Fibroblast of the aortic adventitia (primary cell): ENCODE results near the gene DSTYK. TPM values are rescaled to one million over a fixed set of nuclear protein-coding genes. Genes with fewer than 3 reads are reported as not detected.

Source experiments
- DNase-seq: peaks from one replicate; pipeline ENCODE4 v3.0.0-alpha.2; 2010; ENCODE audit warnings: low read depth
- H3K4me3 ChIP-seq: 2 replicates; pipeline ENCODE4 v1.5.1; 2011; ENCODE audit warnings: low read depth, mild to moderate bottlenecking, control low read depth, low read length, moderate library complexity
- CTCF ChIP-seq: IDR thresholded peaks from 2 replicates; pipeline ENCODE4 v1.5.1; 2011; ENCODE audit warnings: mild to moderate bottlenecking, low read length, control low read depth, inconsistent platforms; ENCODE audit not compliant: insufficient read depth
- total RNA-seq: library from RNA; depleted of rRNA; stranded (reverse); fragments of >200 nt; gene quantifications from 2 replicates; pipeline ENCODE4 v1.2.3, GENCODE V29; 2012; ENCODE audit warnings: low replicate concordance

DSTYK gene
- total RNA-seq, 1 donor: 16.1 TPM

GRCh38 chr1:205098242-205098641, 113.3 kb downstream of the DSTYK start:
- no peak for TF ChIP-seq CTCF
- no peak for DNase-seq

GRCh38 chr1:205095422-205095821, 116.1 kb downstream of the DSTYK start:
- no peak for TF ChIP-seq CTCF
- DNase-seq: no peak
- no peak overlapping the region for H3K4me3 ChIP-seq

More at GRCh38 chr1:205098242-205098641, 113.3 kb downstream of the DSTYK start:
- no peak overlapping the region for H3K4me3 ChIP-seq

Other genes with a start within 250 kb of the DSTYK start
- not detected in 2 replicates for gene CNTN2, start 168.5 kb downstream of the DSTYK start, total RNA-seq
- 1.5 and 2.0 TPM in 2 replicates for gene TMEM81, start 127.2 kb downstream of the DSTYK start, total RNA-seq
- 10.1 and 24.2 TPM in 2 replicates for gene RBBP5, start 89.7 kb downstream of the DSTYK start, total RNA-seq
- 2.5 and 7.0 TPM in 2 replicates for gene TMCC2, start 16.2 kb upstream of the DSTYK start, total RNA-seq
- gene NUAK2, start 110.0 kb upstream of the DSTYK start, total RNA-seq: 0.74 and 2.9 TPM in 2 replicates
- gene KLHDC8A, start 145.2 kb upstream of the DSTYK start, total RNA-seq: not detected in 2 replicates
- gene LEMD1, start 210.4 kb upstream of the DSTYK start, total RNA-seq: 0.36 TPM in 1 of 2 replicates, not detected in the other
- gene BLACAT1, start 244.3 kb upstream of the DSTYK start, total RNA-seq: 0.09 TPM in 1 of 2 replicates, not detected in the other